ENCODE data around the gene CHST2.

DNA sequence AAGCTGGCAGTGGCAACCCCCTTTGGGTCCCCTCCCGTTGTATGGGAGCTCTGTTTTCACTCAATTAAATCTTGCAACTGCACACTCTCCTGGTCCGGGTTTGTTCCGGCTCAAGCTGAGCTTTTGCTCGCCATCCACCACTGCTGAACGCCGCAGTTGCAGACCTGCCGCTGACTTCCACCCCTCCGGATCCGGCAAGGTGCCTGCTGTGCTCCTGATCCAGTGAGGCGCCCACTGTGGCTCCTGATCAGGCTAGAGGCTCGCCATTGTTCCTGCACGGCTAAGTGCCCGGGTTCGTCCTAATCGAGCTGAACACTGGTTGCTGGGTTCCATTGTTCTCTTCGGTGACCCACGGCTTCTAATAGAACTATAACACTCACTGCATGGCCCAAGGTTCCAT is 22.8 kb downstream of the CHST2 start:
- no peak for TF ChIP-seq CTCF (IDR thresholded peaks at IDR 0.05)
- TF ChIP-seq EZH2 (IDR thresholded peaks at IDR 0.05), result no peak
